Measurements from ENCODE around the gene EZR. TPM values are rescaled to one million over a fixed set of nuclear protein-coding genes. Genes with fewer than 3 reads are reported as not detected.

Gene EZR
- total and polyA plus RNA-seq, 2 of the 8 experiments (the other 6 are each of a cell fraction or from before 2014, with no cell fraction given): 122 to 286 TPM

GRCh38 chr6:158791274-158791855, 27.8 kb downstream of the EZR start:
- no peak overlapping the region for H3K27ac ChIP-seq (ENCODE audit: low read depth, low read length)
- no peak for FAIRE-seq

More at GRCh38 chr6:158791274-158791855, 27.8 kb downstream of the EZR start:
- peaks cover 0 to 7% (median 3%) of the 10 kb centered on the region in 4 experiments; a peak in 6 of 7 replicates for H3K4me1 ChIP-seq (replicated peaks in 1 of 4; ENCODE audit: control insufficient read depth in 3 of 4, insufficient read depth in 4 of 4, low read length in 3 of 4)
- H2BK120ac ChIP-seq (replicated peaks; ENCODE audit: low read depth, low read length): no peak overlapping the region
- no peak overlapping the region for H2BK15ac ChIP-seq (ENCODE audit: low read length)
- H2BK12ac ChIP-seq (ENCODE audit: low read depth, low read length): no peak overlapping the region
- no peak overlapping the region for H2BK5ac ChIP-seq (ENCODE audit: low read depth, low read length)
- H3K79me2 ChIP-seq (ENCODE audit: control insufficient read depth in 1 of 2, insufficient read depth in 2 of 2, low read length in 2 of 2): peaks cover 20 to 99% of the 10 kb centered on the region in 2 experiments
- H3K18ac ChIP-seq (ENCODE audit: extremely low read depth, low read length): 0 out of 2 replicates have a peak overlapping the region, but pooled peaks have one; percentile 11
- no peak overlapping the region for H3K4ac ChIP-seq (replicated peaks; ENCODE audit: insufficient read length, low read depth, low read length)
- H2BK20ac ChIP-seq (ENCODE audit: low read length): no peak overlapping the region
- H3K23me2 ChIP-seq (ENCODE audit: low read depth, low read length): no peaks in the 10 kb centered on the region
- H3K36me3 ChIP-seq (ENCODE audit: control insufficient read depth in 2 of 4, insufficient read depth in 4 of 4, low read length in 3 of 4): peaks cover 11 to 41% (median 25%) of the 10 kb centered on the region in 4 experiments
- H2AFZ ChIP-seq (ENCODE audit: low read length): no peak overlapping the region
- H3K4me2 ChIP-seq (ENCODE audit: insufficient read depth in 1 of 2, low read depth in 2 of 2, low read length in 2 of 2): no peak overlapping the region
- H4K20me1 ChIP-seq (replicated peaks in 1 of 2; ENCODE audit: control insufficient read depth in 1 of 2, insufficient read depth in 2 of 2, low read length in 2 of 2): peaks cover 20 to 32% of the 10 kb centered on the region in 2 experiments
- H3K4me3 ChIP-seq (ENCODE audit: extremely low read depth in 1 of 4, insufficient read depth in 2 of 4, low read depth in 3 of 4, low read length in 4 of 4): no peak overlapping the region
- H2AK5ac ChIP-seq (ENCODE audit: low read depth, low read length): no peak overlapping the region
- no peaks in the 10 kb centered on the region for H3K27me3 ChIP-seq (replicated peaks in 1 of 4; ENCODE audit: control insufficient read depth in 3 of 4, extremely low read depth in 1 of 4, insufficient read depth in 3 of 4, low read length in 3 of 4)
- H4K8ac ChIP-seq (ENCODE audit: extremely low read depth, insufficient read depth, low read length): no peak overlapping the region
- H3K56ac ChIP-seq (replicated peaks; ENCODE audit: insufficient read length, low read depth, low read length): no peak overlapping the region
- ChIA-PET CTCF (ENCODE audit: partially characterized antibody) (interaction anchor here (1.4 to 6.8 kb wide), 6 partner anchors 10 to 182 kb away, joined by 3 to 54 read pairs (median 8); no protein-coding TSS in a partner anchor), POLR2A (ENCODE audit: partially characterized antibody) (interaction anchor here (1.0 to 2.8 kb wide), 3 partner anchors 22 to 28 kb away, joined by 3 to 11 read pairs (median 4); partner anchors contain the start of gene EZR)
- H3K9me3 ChIP-seq (ENCODE audit: insufficient read depth in 2 of 2, low read depth in 1 of 2, low read length in 1 of 2): no peaks in the 10 kb centered on the region; a peak in 1 of 4 replicates
- H3K9ac ChIP-seq (replicated peaks in 1 of 4; ENCODE audit: extremely low read depth in 1 of 4, low read depth in 3 of 4, low read length in 3 of 4): no peak overlapping the region
- no peak overlapping the region for H4K5ac ChIP-seq (ENCODE audit: insufficient read length, low read depth, low read length)
- WGBS, 2 experiments (ENCODE audit: extremely low coverage in 1 of 2, insufficient coverage in 1 of 2, insufficient read length in 1 of 2, insufficient replicate concordance in 2 of 2, low coverage in 1 of 2, low lambda C conversion rate in 2 of 2, missing lambda C conversion rate in 1 of 2): 76% methylated on average over 5 of the region's 7 CpGs; no CpG with 5 or more reads in 1 of the 2 experiments
- TF ChIP-seq RXRA (IDR thresholded peaks at IDR 0.05; ENCODE audit: insufficient read depth, low read depth, low read length): no peak
- TF ChIP-seq CTCF (IDR thresholded peaks at IDR 0.05; ENCODE audit: control extremely low read depth in 1 of 3, insufficient read depth in 1 of 3, low read depth in 1 of 3, low read length in 3 of 3): no peak
- TF ChIP-seq SP4 (IDR thresholded peaks at IDR 0.05; ENCODE audit: low read length): no peak
- no peak for TF ChIP-seq KDM5A (IDR thresholded peaks at IDR 0.05; ENCODE audit: low read length)
- TF ChIP-seq JUND (IDR thresholded peaks at IDR 0.05; ENCODE audit: low read length): no peak
- no peak for TF ChIP-seq POU5F1 (IDR thresholded peaks at IDR 0.05; ENCODE audit: low read depth, low read length)
- no peak for TF ChIP-seq GTF2F1 (IDR thresholded peaks at IDR 0.05; ENCODE audit: borderline replicate concordance, low read depth, low read length)
- no peak for TF ChIP-seq CHD1 (IDR thresholded peaks at IDR 0.05; ENCODE audit: low read depth, low read length)
- no peak for TF ChIP-seq GABPA (IDR thresholded peaks at IDR 0.05; ENCODE audit: borderline replicate concordance, insufficient read depth, low read length)
- H4K91ac ChIP-seq (replicated peaks; ENCODE audit: insufficient read length, low read length): no peak overlapping the region
- no peak overlapping the region for H3K23ac ChIP-seq (ENCODE audit: insufficient read length)
- no peak for DNase-seq (ENCODE audit: low read depth in 1 of 2, low spot score in 2 of 2)
- no peak overlapping the region for H3K14ac ChIP-seq (ENCODE audit: insufficient read length)
- peaks cover 13% of the 10 kb centered on the region for H3K79me1 ChIP-seq (ENCODE audit: low read depth, low read length)
